H1 (cell line): ENCODE results near the gene UNK. TPM values are rescaled to one million over a fixed set of nuclear protein-coding genes. Genes with fewer than 3 reads are reported as not detected.

Source experiments
- CTCF ChIA-PET: fragments of 300-600 bp; sonication (Branson Sonifier 250); formaldehyde crosslinking; loops from one replicate; lab custom pipeline; 2021; ENCODE audit not compliant: partially characterized antibody; lab: Charles Lee
- POLR2A ChIA-PET: fragments of 300-600 bp; sonication (Branson Sonifier 250); formaldehyde crosslinking; loops from one replicate; lab custom pipeline; 2021; ENCODE audit warnings: inconsistent platforms; ENCODE audit not compliant: partially characterized antibody; lab: Charles Lee
- DNase-seq, 2 experiments: peaks; one replicate each; pipeline versions ENCODE4 v3.0.0 to v3.0.0-alpha.2; 2010 to 2022; ENCODE audit warnings: low spot score in 2 of 2, low read depth in 1 of 2, mixed read lengths in 1 of 2
- FAIRE-seq: peaks from 2 replicates; lab custom pipeline; 2011; peaks lifted over from hg19 to GRCh38; lab: Jason Lieb, UNC
- H2AFZ ChIP-seq: 2 replicates; pipeline ENCODE4 v1.8.1; 2012; ENCODE audit warnings: low read length, inconsistent platforms
- H2AK5ac ChIP-seq: 2 replicates; pipeline ENCODE4 v1.6.1; 2013; ENCODE audit warnings: low read depth, low read length
- H2BK120ac ChIP-seq: replicated peaks from 2 replicates; pipeline ENCODE3; 2013; ENCODE audit warnings: low read depth, low read length, inconsistent platforms
- H2BK12ac ChIP-seq: 2 replicates; pipeline ENCODE4 v1.6.1; 2013; ENCODE audit warnings: low read depth, low read length
- H2BK15ac ChIP-seq: 2 replicates; pipeline ENCODE4 v1.6.1; 2013; ENCODE audit warnings: low read length
- H2BK20ac ChIP-seq: 2 replicates; pipeline ENCODE4 v1.6.1; 2013; ENCODE audit warnings: low read length
- H2BK5ac ChIP-seq: 2 replicates; pipeline ENCODE4 v1.6.1; 2013; ENCODE audit warnings: low read depth, low read length
- H3K14ac ChIP-seq: 2 replicates; pipeline ENCODE4 v1.6.1; 2013; ENCODE audit warnings: inconsistent platforms; ENCODE audit not compliant: insufficient read length
- H3K18ac ChIP-seq: 2 replicates; pipeline ENCODE4 v1.6.1; 2013; ENCODE audit warnings: low read length; ENCODE audit errors: extremely low read depth
- H3K23ac ChIP-seq: 2 replicates; pipeline ENCODE4 v1.6.1; 2013; ENCODE audit warnings: inconsistent platforms; ENCODE audit not compliant: insufficient read length
- H3K23me2 ChIP-seq: 2 replicates; pipeline ENCODE4 v1.6.1; 2013; ENCODE audit warnings: low read depth, low read length
- H3K27ac ChIP-seq: 2 replicates; pipeline ENCODE4 v1.6.1; 2011; ENCODE audit warnings: low read depth, low read length, inconsistent platforms
- H3K27me3 ChIP-seq, 4 experiments: replicated peaks in 1 of 4; 1 replicate in 1 of 4; 2 replicates in 3 of 4; pipeline versions ENCODE4 v1.6.1 to v1.8.1; 2011 to 2013; ENCODE audit warnings: low read length in 3 of 4, mild to moderate bottlenecking in 3 of 4, inconsistent platforms in 2 of 4, mixed read lengths in 2 of 4, moderate library complexity in 1 of 4; ENCODE audit not compliant: control insufficient read depth in 3 of 4, insufficient read depth in 3 of 4; ENCODE audit errors: extremely low read depth in 1 of 4
- H3K36me3 ChIP-seq, 4 experiments: 2 replicates each; pipeline versions ENCODE4 v1.6.1 to v1.8.1; 2011 to 2013; ENCODE audit warnings: mild to moderate bottlenecking in 4 of 4, low read length in 3 of 4, moderate library complexity in 2 of 4, control low read depth in 1 of 4, inconsistent platforms in 1 of 4; ENCODE audit not compliant: insufficient read depth in 4 of 4, control insufficient read depth in 2 of 4
- H3K4ac ChIP-seq: replicated peaks from 2 replicates; pipeline ENCODE3; 2013; ENCODE audit warnings: low read length, low read depth, mixed read lengths, inconsistent platforms; ENCODE audit not compliant: insufficient read length
- H3K4me1 ChIP-seq, 4 experiments: replicated peaks in 1 of 4; 1 replicate in 1 of 4; 2 replicates in 3 of 4; pipeline versions ENCODE4 v1.6.1 to v1.8.1; 2011 to 2013; ENCODE audit warnings: low read length in 3 of 4, inconsistent platforms in 2 of 4, mixed read lengths in 1 of 4; ENCODE audit not compliant: insufficient read depth in 4 of 4, control insufficient read depth in 3 of 4
- H3K4me2 ChIP-seq, 2 experiments: 2 replicates each; pipeline versions ENCODE4 v1.6.1 to v1.8.1; 2011 to 2013; ENCODE audit warnings: low read depth in 2 of 2, low read length in 2 of 2, control low read depth in 1 of 2, inconsistent platforms in 1 of 2, mild to moderate bottlenecking in 1 of 2; ENCODE audit not compliant: insufficient read depth in 1 of 2
- H3K4me3 ChIP-seq, 4 experiments: fragments of 200-600, 300-600 bp in 1 of 4; sonication (generic), shearing (Covaris generic), sonication (Bioruptor Twin) in 1 of 4; 2 replicates each; pipeline versions ENCODE4 v1.5.1 to v1.8.1; 2011 to 2016; ENCODE audit warnings: low read length in 4 of 4, low read depth in 3 of 4, control low read depth in 2 of 4, inconsistent platforms in 2 of 4, mild to moderate bottlenecking in 2 of 4, mixed read lengths in 1 of 4, moderate library complexity in 1 of 4; ENCODE audit not compliant: insufficient read depth in 2 of 4; ENCODE audit errors: extremely low read depth in 1 of 4
- H3K56ac ChIP-seq: replicated peaks from 2 replicates; pipeline ENCODE3; 2013; ENCODE audit warnings: low read depth, mild to moderate bottlenecking, mixed read lengths, low read length, inconsistent platforms; ENCODE audit not compliant: insufficient read length
- H3K79me1 ChIP-seq: 2 replicates; pipeline ENCODE4 v1.6.1; 2013; ENCODE audit warnings: low read depth, low read length, control low read depth
- H3K79me2 ChIP-seq, 2 experiments: 2 replicates each; pipeline versions ENCODE4 v1.6.1 to v1.8.1; 2012 to 2013; ENCODE audit warnings: low read length in 2 of 2, mild to moderate bottlenecking in 2 of 2, inconsistent platforms in 1 of 2; ENCODE audit not compliant: insufficient read depth in 2 of 2, control insufficient read depth in 1 of 2
- H3K9ac ChIP-seq, 4 experiments: replicated peaks in 1 of 4; 1 replicate in 1 of 4; 2 replicates in 3 of 4; pipeline versions ENCODE4 v1.6.1 to v1.8.1; 2011 to 2013; ENCODE audit warnings: low read depth in 3 of 4, low read length in 3 of 4, control low read depth in 2 of 4, mild to moderate bottlenecking in 2 of 4, moderate library complexity in 2 of 4, inconsistent platforms in 1 of 4; ENCODE audit errors: extremely low read depth in 1 of 4
- H3K9me3 ChIP-seq, 2 experiments: 2 replicates each; pipeline versions ENCODE4 v1.6.1 to v1.8.1; 2012 to 2013; ENCODE audit warnings: mild to moderate bottlenecking in 2 of 2, moderate library complexity in 2 of 2, control low read depth in 1 of 2, inconsistent platforms in 1 of 2, low read depth in 1 of 2, low read length in 1 of 2, mixed read lengths in 1 of 2; ENCODE audit not compliant: insufficient read depth in 2 of 2
- H4K20me1 ChIP-seq, 2 experiments: replicated peaks in 1 of 2; 2 replicates each; pipeline versions ENCODE3 to v1.8.1; 2011 to 2013; ENCODE audit warnings: inconsistent platforms in 2 of 2, low read length in 2 of 2, mild to moderate bottlenecking in 1 of 2; ENCODE audit not compliant: insufficient read depth in 2 of 2, control insufficient read depth in 1 of 2
- H4K5ac ChIP-seq: 2 replicates; pipeline ENCODE4 v1.6.1; 2013; ENCODE audit warnings: low read length, low read depth, mixed read lengths, inconsistent platforms; ENCODE audit not compliant: insufficient read length
- H4K8ac ChIP-seq: 2 replicates; pipeline ENCODE4 v1.8.0; 2013; ENCODE audit warnings: mild to moderate bottlenecking, moderate library complexity, low read length, inconsistent platforms; ENCODE audit not compliant: insufficient read depth; ENCODE audit errors: extremely low read depth
- H4K91ac ChIP-seq: replicated peaks from 2 replicates; pipeline ENCODE3; 2013; ENCODE audit warnings: low read length, mixed read lengths, inconsistent platforms; ENCODE audit not compliant: insufficient read length
- MAX ChIP-seq: IDR thresholded peaks from 2 replicates; pipeline ENCODE4 v1.6.1; 2012; ENCODE audit warnings: inconsistent platforms
- NRF1 ChIP-seq: IDR thresholded peaks from 2 replicates; pipeline ENCODE4 v1.6.1; 2011; ENCODE audit warnings: mild to moderate bottlenecking, low read depth, low read length, improper control_type of control experiment
- WGBS, 2 experiments: shearing (Covaris generic) in 1 of 2; methylation state at CpG; one replicate each; pipeline versions ENCODE4 v1.1.6 to v1.1.7; 2013 to 2015; ENCODE audit warnings: low lambda C conversion rate in 2 of 2, mixed read lengths in 2 of 2, inconsistent platforms in 1 of 2, low coverage in 1 of 2, missing lambda C conversion rate in 1 of 2; ENCODE audit not compliant: insufficient replicate concordance in 2 of 2, insufficient coverage in 1 of 2, insufficient read length in 1 of 2; ENCODE audit errors: extremely low coverage in 1 of 2, missing lambda C conversion rate in 1 of 2; 5-methylcytosine and 5-hydroxymethylcytosine counted together
- polyA plus RNA-seq, 7 experiments: library from polyadenylated mRNA; depleted of rRNA in 3 of 7; stranded (reverse) in 5 of 7; unstranded in 2 of 7; fragments of >200 nt in 5 of 7; fragments of 200-250 nt in 2 of 7; gene quantifications; 1 replicate in 5 of 7; 2 replicates in 1 of 7; 4 replicates in 1 of 7; pipeline versions ENCODE4 v1.2.1 to v1.2.3, GENCODE V29; 2011 to 2013; ENCODE audit warnings: missing spikeins in 2 of 7, mixed read lengths in 2 of 7
- total RNA-seq: library from RNA; stranded (reverse); fragmentation: NEBNext Ultra II Directional; extraction: Animal tissue kit (Norgen Biotek cat#: 25700); gene quantifications from 2 replicates; pipeline ENCODE4 v1.2.1, GENCODE V29; 2021

The UNK gene
- total and polyA plus RNA-seq, 2 of the 8 experiments (the other 6 are each of a cell fraction or from before 2014, with no cell fraction given) = 24.2 to 33.3 TPM

GRCh38 chr17:75835654-75835987 is 51.0 kb downstream of the UNK start:
- ChIA-PET POLR2A (interaction anchor here (1.1 to 16.0 kb wide), 4 partner anchors 9 to 59 kb away, joined by 4 to 216 read pairs (median 20); partner anchors contain the start of gene UNC13D), CTCF (interaction anchor here (0.5 to 21.9 kb wide), 8 partner anchors 10 to 234 kb away, joined by 3 to 563 read pairs (median 4); partner anchors contain the start of genes UNC13D and WBP2)
- Histone ChIP-seq H3K9ac (no peak overlapping the region), H3K27ac (no peak overlapping the region), H4K91ac (no peak overlapping the region), H3K79me2 (no peaks in the 10 kb centered on the region), H3K4me2 (no peak overlapping the region), H2AFZ (no peak overlapping the region), H3K18ac (no peak overlapping the region), H3K23me2 (no peaks in the 10 kb centered on the region; the same call in 1 of the 2 replicates), H3K36me3 (no peaks in the 10 kb centered on the region), H2BK15ac (0 out of 2 replicates have a peak overlapping the region, but pooled peaks have one; percentile 40), H2AK5ac (no peak overlapping the region), H4K20me1 (no peaks in the 10 kb centered on the region), H2BK20ac (no peak overlapping the region), H3K14ac (no peak overlapping the region), H4K8ac (no peak overlapping the region), H3K4me1 (peaks cover 0 to 22% (median 15%) of the 10 kb centered on the region in 4 experiments; a peak in 6 of 7 replicates)
- WGBS, 2 experiments = 84% methylated on average over 9 of the region's 9 CpGs; no CpG with 5 or more reads in 1 of the 2 experiments
- TF ChIP-seq MAX = 0 out of 2 replicates have a peak, but pooled peaks have one; percentile 17
- TF ChIP-seq NRF1 = no peak
- TF ChIP-seq, all 59 proteins: peak for 1
- H3K4ac ChIP-seq = no peak overlapping the region
- H3K56ac ChIP-seq = no peak overlapping the region
- DNase-seq (no peak), FAIRE-seq (no peak)
- no peak overlapping the region for H2BK120ac ChIP-seq
- H4K5ac ChIP-seq = no peak overlapping the region
- no peak overlapping the region; the same call in 1 of the 2 replicates for H2BK5ac ChIP-seq
- no peak overlapping the region for H3K23ac ChIP-seq
- no peaks in the 10 kb centered on the region for H3K27me3 ChIP-seq
- H3K9me3 ChIP-seq = no peaks in the 10 kb centered on the region
- H2BK12ac ChIP-seq = no peak overlapping the region; the same call in 1 of the 2 replicates
- no peak overlapping the region for H3K4me3 ChIP-seq
- H3K79me1 ChIP-seq = no peaks in the 10 kb centered on the region
